ENCODE data around the gene CYB5B. TPM values are rescaled to one million over a fixed set of nuclear protein-coding genes. Genes with fewer than 3 reads are reported as not detected.

Gene CYB5B
- total RNA-seq, 1 donor from 2014 or later, result 120 TPM

- H3K27me3 Mint-ChIP-seq (ENCODE audit: unreplicated experiment), result peaks cover 2% of the 10 kb centered on the region
- no peaks in the 10 kb centered on the region for H3K9me3 Mint-ChIP-seq (ENCODE audit: unreplicated experiment)
- TF ChIP-seq, protein P1, sequence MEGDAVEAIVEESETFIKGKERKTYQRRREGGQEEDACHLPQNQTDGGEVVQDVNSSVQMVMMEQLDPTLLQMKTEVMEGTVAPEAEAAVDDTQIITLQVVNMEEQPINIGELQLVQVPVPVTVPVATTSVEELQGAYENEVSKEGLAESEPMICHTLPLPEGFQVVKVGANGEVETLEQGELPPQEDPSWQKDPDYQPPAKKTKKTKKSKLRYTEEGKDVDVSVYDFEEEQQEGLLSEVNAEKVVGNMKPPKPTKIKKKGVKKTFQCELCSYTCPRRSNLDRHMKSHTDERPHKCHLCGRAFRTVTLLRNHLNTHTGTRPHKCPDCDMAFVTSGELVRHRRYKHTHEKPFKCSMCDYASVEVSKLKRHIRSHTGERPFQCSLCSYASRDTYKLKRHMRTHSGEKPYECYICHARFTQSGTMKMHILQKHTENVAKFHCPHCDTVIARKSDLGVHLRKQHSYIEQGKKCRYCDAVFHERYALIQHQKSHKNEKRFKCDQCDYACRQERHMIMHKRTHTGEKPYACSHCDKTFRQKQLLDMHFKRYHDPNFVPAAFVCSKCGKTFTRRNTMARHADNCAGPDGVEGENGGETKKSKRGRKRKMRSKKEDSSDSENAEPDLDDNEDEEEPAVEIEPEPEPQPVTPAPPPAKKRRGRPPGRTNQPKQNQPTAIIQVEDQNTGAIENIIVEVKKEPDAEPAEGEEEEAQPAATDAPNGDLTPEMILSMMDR (IDR thresholded peaks at IDR 0.05; ENCODE audit: unreplicated experiment), result no peak
- no peak overlapping the region for H3K27ac Mint-ChIP-seq (ENCODE audit: unreplicated experiment)
- H3K4me3 Mint-ChIP-seq (ENCODE audit: unreplicated experiment), result no peak overlapping the region
- H3K36me3 Mint-ChIP-seq (ENCODE audit: low read depth, unreplicated experiment), result no peaks in the 10 kb centered on the region
- DNase-seq (ENCODE audit: low spot score), result no peak
- peaks cover 13% of the 10 kb centered on the region for H3K4me1 Mint-ChIP-seq (ENCODE audit: unreplicated experiment)
These were observed 15.9 kb upstream of the CYB5B start for GRCh38 chr16:69408475-69408874.

DNA sequence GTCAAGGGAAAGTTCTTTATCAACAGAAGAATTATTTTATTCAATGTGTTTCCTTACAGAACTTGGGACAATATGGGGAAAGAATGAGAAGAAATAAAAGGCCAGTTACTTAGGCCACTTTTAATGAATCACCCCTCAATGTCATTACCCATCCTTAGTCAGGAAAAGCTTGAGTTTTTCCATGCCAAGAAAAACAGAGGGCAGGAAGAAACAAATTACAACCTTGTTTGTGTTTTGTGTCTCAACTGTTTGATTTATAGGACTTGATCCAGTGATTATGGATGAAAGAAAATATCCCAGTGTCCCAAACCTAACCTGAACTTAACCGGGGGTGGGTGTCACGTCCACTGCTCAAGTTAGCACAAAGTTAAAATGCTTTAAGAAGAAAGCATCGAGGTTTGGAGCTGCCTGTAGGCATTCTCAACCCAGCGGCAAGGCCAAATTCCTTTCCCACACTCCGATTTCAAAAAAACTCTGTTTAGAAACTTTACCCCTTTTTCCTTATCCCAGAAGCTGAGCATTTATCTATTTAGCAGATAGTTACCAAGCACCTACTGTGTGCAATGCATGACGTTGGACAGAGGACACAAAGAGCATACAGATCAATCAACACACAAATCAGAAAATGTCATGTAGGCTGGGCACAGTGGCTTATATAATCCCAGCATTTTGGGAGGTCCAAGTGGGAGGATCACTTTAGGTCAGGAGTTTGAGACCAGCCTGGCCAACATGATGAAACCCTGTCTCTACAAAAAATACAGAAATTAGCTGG lies 14.0 kb upstream of the CYB5B start:
- DNase-seq (ENCODE audit: low spot score), result no peak
- Mint-ChIP-seq H3K27me3 (ENCODE audit: unreplicated experiment) (peaks cover 2% of the 10 kb centered on the region), H3K9me3 (ENCODE audit: unreplicated experiment) (no peaks in the 10 kb centered on the region), H3K36me3 (ENCODE audit: low read depth, unreplicated experiment) (no peaks in the 10 kb centered on the region), H3K27ac (ENCODE audit: unreplicated experiment) (no peak overlapping the region), H3K4me1 (ENCODE audit: unreplicated experiment) (peaks cover 4% of the 10 kb centered on the region), H3K4me3 (ENCODE audit: unreplicated experiment) (no peak overlapping the region)
- TF ChIP-seq, protein P1 (IDR thresholded peaks at IDR 0.05; ENCODE audit: unreplicated experiment), result no peak

DNA sequence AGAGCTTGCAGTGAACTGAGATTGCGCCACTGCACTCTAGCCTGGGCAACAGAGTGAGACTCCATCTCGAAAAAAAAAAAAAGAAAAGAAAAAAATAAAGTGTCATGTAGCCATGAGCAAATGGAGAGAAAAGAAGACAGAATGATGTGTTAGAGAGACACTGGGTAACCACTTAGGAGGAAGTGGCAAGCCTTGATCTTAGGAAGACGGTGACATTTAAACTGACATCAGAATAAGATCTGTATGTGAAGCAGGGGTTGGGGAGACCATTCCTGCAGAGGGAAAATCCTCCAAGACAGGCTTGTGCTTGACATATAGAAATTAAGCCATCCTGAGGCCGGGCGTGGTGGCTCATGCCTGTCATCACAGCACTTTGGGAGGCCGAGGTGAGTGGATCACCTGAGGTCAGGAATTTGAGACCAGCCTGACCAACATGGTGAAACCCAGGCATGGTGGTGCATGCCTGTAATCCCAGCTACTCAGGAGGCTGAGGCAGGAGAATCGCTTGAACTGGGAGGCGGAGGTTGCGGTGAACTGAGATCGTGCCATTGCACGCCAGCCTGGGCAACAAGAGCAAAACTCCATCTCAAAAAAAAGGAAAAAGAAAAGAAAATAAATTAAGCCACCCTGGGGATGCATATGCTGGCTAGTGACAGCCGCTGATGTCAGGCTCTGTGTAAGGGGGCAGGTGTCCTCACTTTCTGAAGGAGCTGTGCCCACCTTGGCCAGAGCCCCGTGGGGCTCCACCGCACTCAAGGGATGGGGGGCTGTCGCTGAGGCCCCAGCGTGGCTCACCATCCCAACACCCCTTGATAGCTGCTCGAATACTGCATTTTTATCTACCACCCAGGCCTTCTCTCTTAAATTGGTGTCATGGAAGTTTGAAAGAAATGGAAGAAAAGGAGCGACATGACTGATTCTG lies 13.1 kb upstream of the CYB5B start:
- no peak for DNase-seq (ENCODE audit: low spot score)
- Mint-ChIP-seq H3K27me3 (ENCODE audit: unreplicated experiment) (no peaks in the 10 kb centered on the region), H3K4me1 (ENCODE audit: unreplicated experiment) (peaks cover 4% of the 10 kb centered on the region), H3K9me3 (ENCODE audit: unreplicated experiment) (no peaks in the 10 kb centered on the region), H3K36me3 (ENCODE audit: low read depth, unreplicated experiment) (no peaks in the 10 kb centered on the region), H3K4me3 (ENCODE audit: unreplicated experiment) (no peak overlapping the region), H3K27ac (ENCODE audit: unreplicated experiment) (no peak overlapping the region)
- TF ChIP-seq, protein P1 (IDR thresholded peaks at IDR 0.05; ENCODE audit: unreplicated experiment), result no peak

DNA sequence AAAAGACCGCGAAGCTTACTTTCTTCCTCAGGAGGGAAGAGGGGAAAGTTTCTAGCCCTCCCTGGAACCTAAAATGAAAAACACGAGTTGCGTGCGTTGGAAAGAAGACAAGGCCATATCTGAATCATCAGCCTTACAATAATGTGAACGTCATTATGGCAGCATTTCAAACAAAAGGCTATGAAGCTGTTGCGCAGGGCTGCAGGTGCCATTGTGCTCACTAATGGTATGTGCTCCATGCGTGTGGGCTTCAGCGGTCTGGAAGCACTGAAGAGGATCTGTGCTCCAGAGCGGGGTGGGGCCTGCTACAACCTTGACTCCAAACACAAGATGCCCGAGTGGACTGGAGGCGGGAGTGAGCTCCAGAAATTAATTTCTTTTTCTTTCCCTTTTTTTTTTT lies 12.1 kb upstream of the CYB5B start:
- DNase-seq (ENCODE audit: low spot score), result no peak
- peaks cover 6% of the 10 kb centered on the region for H3K4me1 Mint-ChIP-seq (ENCODE audit: unreplicated experiment)
- no peak overlapping the region for H3K27ac Mint-ChIP-seq (ENCODE audit: unreplicated experiment)
- H3K36me3 Mint-ChIP-seq (ENCODE audit: low read depth, unreplicated experiment), result no peaks in the 10 kb centered on the region
- no peaks in the 10 kb centered on the region for H3K9me3 Mint-ChIP-seq (ENCODE audit: unreplicated experiment)
- H3K27me3 Mint-ChIP-seq (ENCODE audit: unreplicated experiment), result no peaks in the 10 kb centered on the region
- TF ChIP-seq, protein P1 (IDR thresholded peaks at IDR 0.05; ENCODE audit: unreplicated experiment), result no peak
- no peak overlapping the region for H3K4me3 Mint-ChIP-seq (ENCODE audit: unreplicated experiment)

Measured in endothelial cell (in vitro differentiated cells).